Fibroblast of the conjunctiva (primary cell): ENCODE results near the gene UBASH3B.
A peak's percentile ranks its signal among the peaks of the same experiment; 100 is the strongest.

Source experiments
- DNase-seq: peaks from one replicate; pipeline ENCODE4 v3.0.0-alpha.2; 2010; ENCODE audit warnings: low read depth

The UBASH3B gene

GRCh38 chr11:122732342-122733315, 77.1 kb downstream of the UBASH3B start:
- no peak for DNase-seq

GRCh38 chr11:122733318-122733717, 77.8 kb downstream of the UBASH3B start:
- DNase-seq = peak; percentile 49

- DNase-seq = no peak
Observed at GRCh38 chr11:122734848-122735496, 79.5 kb downstream of the UBASH3B start.

- no peak for DNase-seq
Observed at GRCh38 chr11:122737951-122738693, 82.6 kb downstream of the UBASH3B start.

- no peak for DNase-seq
Observed at GRCh38 chr11:122741613-122742300, 86.2 kb downstream of the UBASH3B start.

- DNase-seq = no peak
Observed at GRCh38 chr11:122742301-122743018, 86.9 kb downstream of the UBASH3B start.

- no peak for DNase-seq
Observed at GRCh38 chr11:122743097-122743741, 87.7 kb downstream of the UBASH3B start.

- DNase-seq = no peak
Observed at GRCh38 chr11:122743949-122744348, 88.4 kb downstream of the UBASH3B start.

GRCh38 chr11:122744357-122744756, 88.8 kb downstream of the UBASH3B start:
- DNase-seq = no peak

- no peak for DNase-seq
Observed at GRCh38 chr11:122745111-122745510, 89.6 kb downstream of the UBASH3B start.

GRCh38 chr11:122746050-122746478, 90.5 kb downstream of the UBASH3B start:
- no peak for DNase-seq

- DNase-seq = no peak
Observed at GRCh38 chr11:122746611-122747244, 91.2 kb downstream of the UBASH3B start.

- no peak for DNase-seq
Observed at GRCh38 chr11:122747351-122747781, 91.8 kb downstream of the UBASH3B start.

- DNase-seq = peak; percentile 60
Observed at GRCh38 chr11:122749005-122749687, 93.6 kb downstream of the UBASH3B start.

- DNase-seq = no peak
Observed at GRCh38 chr11:122750049-122750448, 94.5 kb downstream of the UBASH3B start.

GRCh38 chr11:122751292-122752070, 96.0 kb downstream of the UBASH3B start:
- no peak for DNase-seq

GRCh38 chr11:122754028-122754427, 98.5 kb downstream of the UBASH3B start:
- no peak for DNase-seq

- no peak for DNase-seq
Observed at GRCh38 chr11:122754553-122755322, 99.2 kb downstream of the UBASH3B start.
